Chondrocyte (in vitro differentiated cells): ENCODE measurements around the gene DEFB113. TPM values are rescaled to one million over a fixed set of nuclear protein-coding genes. Genes with fewer than 3 reads are reported as not detected.
"Not testable (repeated sequence)": the region's sequence is repeated elsewhere in the genome, so short reads cannot be mapped to it uniquely, and the experiment has no call there.

Experiments used
- DNase-seq: peaks from one replicate; pipeline ENCODE4 v3.0.0; 2021; ENCODE audit warnings: mixed read lengths, low spot score
- H3K27ac Mint-ChIP-seq: one replicate; pipeline ENCODE4 v1.8.0; 2021; ENCODE audit warnings: mild to moderate bottlenecking, moderate library complexity, mixed read lengths; ENCODE audit not compliant: unreplicated experiment
- H3K27me3 Mint-ChIP-seq: 2 replicates; pipeline ENCODE4 v1.8.0; 2021; ENCODE audit warnings: low read depth, mixed read lengths
- H3K36me3 Mint-ChIP-seq: 2 replicates; pipeline ENCODE4 v1.8.0; 2021; ENCODE audit warnings: low read depth, mixed read lengths
- H3K4me1 Mint-ChIP-seq: 2 replicates; pipeline ENCODE4 v1.8.0; 2021; ENCODE audit warnings: low read depth, mild to moderate bottlenecking, mixed read lengths
- H3K4me3 Mint-ChIP-seq: one replicate; pipeline ENCODE4 v1.8.0; 2021; ENCODE audit warnings: mild to moderate bottlenecking, moderate library complexity, mixed read lengths; ENCODE audit not compliant: unreplicated experiment
- H3K9me3 Mint-ChIP-seq: 2 replicates; pipeline ENCODE4 v1.8.0; 2021; ENCODE audit warnings: low read depth, mixed read lengths
- CTCF ChIP-seq: fragments of 200-600 bp; sonication (generic); IDR thresholded peaks from 2 replicates; pipeline ENCODE4 v1.5.0; 2021; ENCODE audit warnings: antibody characterized with exemption, mild to moderate bottlenecking, moderate library complexity
- total RNA-seq: library from RNA; stranded (reverse); gene quantifications from 3 replicates; pipeline ENCODE4 v1.2.1, GENCODE V29; 2021

The DEFB113 gene
- total RNA-seq, 1 donor from 2014 or later, result not detected

- no peak overlapping the region for H3K27ac Mint-ChIP-seq
- H3K27me3 Mint-ChIP-seq, result no peaks in the 10 kb centered on the region
- H3K4me1 Mint-ChIP-seq, result no peaks in the 10 kb centered on the region
- no peak for TF ChIP-seq CTCF
- no peak for DNase-seq
- no peaks in the 10 kb centered on the region for H3K36me3 Mint-ChIP-seq
- no peak overlapping the region for H3K4me3 Mint-ChIP-seq
- H3K9me3 Mint-ChIP-seq, result no peaks in the 10 kb centered on the region
Measured at GRCh38 chr6:49955847-49956246, 13.6 kb downstream of the DEFB113 start.

GRCh38 chr6:49951926-49952325, 17.5 kb downstream of the DEFB113 start:
- Mint-ChIP-seq H3K27ac (no peak overlapping the region), H3K4me3 (no peak overlapping the region), H3K4me1 (no peaks in the 10 kb centered on the region), H3K9me3 (no peaks in the 10 kb centered on the region), H3K27me3 (no peaks in the 10 kb centered on the region), H3K36me3 (no peaks in the 10 kb centered on the region)
- no peak for TF ChIP-seq CTCF
- no peak for DNase-seq

- DNase-seq, result no peak
- no peaks in the 10 kb centered on the region for H3K4me1 Mint-ChIP-seq
- no peaks in the 10 kb centered on the region for H3K27me3 Mint-ChIP-seq
- no peaks in the 10 kb centered on the region for H3K36me3 Mint-ChIP-seq
- no peak overlapping the region for H3K4me3 Mint-ChIP-seq
- H3K9me3 Mint-ChIP-seq, result no peaks in the 10 kb centered on the region
- H3K27ac Mint-ChIP-seq, result no peak overlapping the region
- TF ChIP-seq CTCF, result no peak
Measured at GRCh38 chr6:49950415-49950751, 19.0 kb downstream of the DEFB113 start.

GRCh38 chr6:49949062-49949461, 20.4 kb downstream of the DEFB113 start:
- Mint-ChIP-seq H3K4me3 (no peak overlapping the region), H3K36me3 (no peaks in the 10 kb centered on the region), H3K27ac (no peak overlapping the region), H3K27me3 (no peaks in the 10 kb centered on the region), H3K4me1 (no peaks in the 10 kb centered on the region), H3K9me3 (peaks cover 4% of the 10 kb centered on the region)
- TF ChIP-seq CTCF, result no peak
- no peak for DNase-seq

- no peak for DNase-seq
- Mint-ChIP-seq H3K36me3 (no peaks in the 10 kb centered on the region), H3K27me3 (no peaks in the 10 kb centered on the region), H3K4me1 (no peaks in the 10 kb centered on the region), H3K27ac (no peak overlapping the region), H3K4me3 (no peak overlapping the region), H3K9me3 (peaks cover 4% of the 10 kb centered on the region)
- no peak for TF ChIP-seq CTCF
Measured at GRCh38 chr6:49946835-49947234, 22.6 kb downstream of the DEFB113 start.

GRCh38 chr6:49944068-49944467, 25.4 kb downstream of the DEFB113 start:
- DNase-seq, H3K9me3 Mint-ChIP-seq, H3K4me1 Mint-ChIP-seq, H3K36me3 Mint-ChIP-seq, H3K27ac Mint-ChIP-seq, H3K27me3 Mint-ChIP-seq, H3K4me3 Mint-ChIP-seq: not testable (repeated sequence)
